CD8-positive, alpha-beta memory T cell (primary cell): Measurements from ENCODE around the gene BRD4. TPM values are rescaled to one million over a fixed set of nuclear protein-coding genes. Genes with fewer than 3 reads are reported as not detected.

Experiments used
- CTCF ChIA-PET: fragments of 350-600 bp; sonication (Branson Sonifier 250); formaldehyde crosslinking; loops from one replicate; lab custom pipeline; 2021; ENCODE audit warnings: antibody characterized with exemption; lab: Charles Lee
- POLR2A ChIA-PET: fragments of 350-600 bp; sonication (Branson Sonifier 250); formaldehyde crosslinking; loops from one replicate; lab custom pipeline; 2021; ENCODE audit warnings: antibody characterized with exemption; lab: Charles Lee
- DNase-seq, 5 donors: peaks; one replicate each; pipeline versions ENCODE4 v3.0.0 to v3.0.0-alpha.2; 2020 to 2022; ENCODE audit warnings: mixed read lengths in 1 of 5
- H3K27ac ChIP-seq: one replicate; pipeline ENCODE4 v1.7.0; 2013; ENCODE audit warnings: low read depth, mild to moderate bottlenecking, low read length, moderate library complexity
- H3K27me3 ChIP-seq: 2 replicates; pipeline ENCODE4 v1.7.0; 2013; ENCODE audit warnings: low read length, mild to moderate bottlenecking; ENCODE audit not compliant: insufficient read depth, poor library complexity, severe bottlenecking
- H3K36me3 ChIP-seq: 2 replicates; pipeline ENCODE4 v1.7.0; 2013; ENCODE audit warnings: mild to moderate bottlenecking, low read length, moderate library complexity; ENCODE audit not compliant: insufficient read depth
- H3K4me1 ChIP-seq: 2 replicates; pipeline ENCODE4 v1.7.0; 2013; ENCODE audit warnings: mild to moderate bottlenecking, low read length, moderate library complexity; ENCODE audit not compliant: insufficient read depth
- H3K4me3 ChIP-seq: 2 replicates; pipeline ENCODE4 v1.7.0; 2013; ENCODE audit warnings: mild to moderate bottlenecking, low read length
- H3K9me3 ChIP-seq: 2 replicates; pipeline ENCODE4 v1.7.0; 2013; ENCODE audit warnings: mild to moderate bottlenecking, low read length
- H3K27ac Mint-ChIP-seq, 8 donors: one replicate each; pipeline ENCODE4 v1.8.0; 2020 to 2021; ENCODE audit warnings: mixed read lengths in 8 of 8, mild to moderate bottlenecking in 6 of 8, inconsistent platforms in 3 of 8, moderate library complexity in 3 of 8
- H3K27me3 Mint-ChIP-seq, 2 donors: one replicate each; pipeline ENCODE4 v1.8.0; 2020 to 2021; ENCODE audit warnings: mixed read lengths in 2 of 2, mild to moderate bottlenecking in 1 of 2, moderate library complexity in 1 of 2
- H3K36me3 Mint-ChIP-seq, 3 donors: one replicate each; pipeline ENCODE4 v1.8.0; 2020 to 2021; ENCODE audit warnings: mixed read lengths in 3 of 3, inconsistent platforms in 1 of 3, mild to moderate bottlenecking in 1 of 3
- H3K4me1 Mint-ChIP-seq, 3 donors: one replicate each; pipeline ENCODE4 v1.8.0; 2020 to 2021; ENCODE audit warnings: mixed read lengths in 3 of 3, inconsistent platforms in 1 of 3, mild to moderate bottlenecking in 1 of 3
- H3K4me3 Mint-ChIP-seq, 7 donors: one replicate each; pipeline ENCODE4 v1.8.0; 2020 to 2021; ENCODE audit warnings: mixed read lengths in 7 of 7, mild to moderate bottlenecking in 6 of 7, moderate library complexity in 4 of 7, inconsistent platforms in 2 of 7
- H3K9me3 Mint-ChIP-seq, 5 donors: one replicate each; pipeline ENCODE4 v1.8.0; 2020 to 2022; ENCODE audit warnings: mixed read lengths in 5 of 5, mild to moderate bottlenecking in 3 of 5, moderate library complexity in 2 of 5, inconsistent platforms in 1 of 5
- polyA plus RNA-seq: library from polyadenylated mRNA; unstranded; fragments of 300-500 nt; fragmentation: Illumina TruSeq; gene quantifications from one replicate; pipeline ENCODE4 v1.2.3, GENCODE V29; 2021
- total RNA-seq, 2 experiments: library from RNA; stranded (reverse); gene quantifications; one replicate each; pipeline ENCODE4 v1.2.3, GENCODE V29; 2021

BRD4 gene
- total and polyA plus RNA-seq, 3 experiments from 2014 or later, result 35.3 to 109 (median 101) TPM

GRCh38 chr19:15285896-15286591 lies 46.3 kb downstream of the BRD4 start:
- no peak overlapping the region for H3K4me3 ChIP-seq

GRCh38 chr19:15284896-15285295 lies 47.4 kb downstream of the BRD4 start:
- peaks cover 0 to 2% (median 0%) of the 10 kb centered on the region in 3 donors for H3K36me3 Mint-ChIP-seq
- H3K4me3 Mint-ChIP-seq, result peak overlapping the region; percentile 16 to 82 (median 66)
- H3K4me1 Mint-ChIP-seq, result peaks cover 95 to 100% (median 100%) of the 10 kb centered on the region in 3 donors
- H3K27me3 ChIP-seq, result no peaks in the 10 kb centered on the region
- ChIA-PET POLR2A (no interaction called here), CTCF (no interaction called here)
- H3K27ac Mint-ChIP-seq, result peak overlapping the region in 7 of 8 donors; percentile 51 to 93 (median 87)
- no peaks in the 10 kb centered on the region for H3K27me3 Mint-ChIP-seq
- H3K4me3 ChIP-seq, result no peak overlapping the region
- no peak for DNase-seq
- H3K9me3 Mint-ChIP-seq, result no peaks in the 10 kb centered on the region
- H3K9me3 ChIP-seq, result no peaks in the 10 kb centered on the region
- H3K4me1 ChIP-seq, result peaks cover 96% of the 10 kb centered on the region
- no peaks in the 10 kb centered on the region for H3K36me3 ChIP-seq
- no peak overlapping the region for H3K27ac ChIP-seq

More at GRCh38 chr19:15285896-15286591, 46.3 kb downstream of the BRD4 start:
- ChIA-PET POLR2A (no interaction called here), CTCF (no interaction called here)
- Histone ChIP-seq H3K36me3 (no peaks in the 10 kb centered on the region), H3K27ac (no peak overlapping the region), H3K4me1 (peaks cover 96% of the 10 kb centered on the region), H3K27me3 (no peaks in the 10 kb centered on the region), H3K9me3 (no peaks in the 10 kb centered on the region)
- no peak for DNase-seq
- H3K4me3 Mint-ChIP-seq, result peak overlapping the region in 6 of 7 donors; percentile 23 to 69 (median 60)
- H3K27ac Mint-ChIP-seq, result peak overlapping the region in 7 of 8 donors; percentile 48 to 87 (median 59)
- no peaks in the 10 kb centered on the region for H3K27me3 Mint-ChIP-seq
- H3K4me1 Mint-ChIP-seq, result peaks cover 95 to 100% (median 100%) of the 10 kb centered on the region in 3 donors
- peaks cover 0 to 2% (median 0%) of the 10 kb centered on the region in 3 donors for H3K36me3 Mint-ChIP-seq
- H3K9me3 Mint-ChIP-seq, result no peaks in the 10 kb centered on the region

- Histone ChIP-seq H3K9me3 (no peaks in the 10 kb centered on the region), H3K27ac (no peak overlapping the region), H3K4me1 (peaks cover 98% of the 10 kb centered on the region), H3K27me3 (no peaks in the 10 kb centered on the region), H3K4me3 (peak overlapping the region; percentile 6), H3K36me3 (no peaks in the 10 kb centered on the region)
- Mint-ChIP-seq H3K27ac (peak overlapping the region; percentile 61 to 93 (median 88)), H3K9me3 (no peaks in the 10 kb centered on the region), H3K4me3 (peak overlapping the region in 6 of 7 donors; percentile 66 to 82 (median 72)), H3K4me1 (peaks cover 97 to 100% (median 100%) of the 10 kb centered on the region in 3 donors), H3K36me3 (peaks cover 0 to 3% (median 0%) of the 10 kb centered on the region in 3 donors), H3K27me3 (no peaks in the 10 kb centered on the region)
- no peak for DNase-seq
- ChIA-PET POLR2A (interaction anchor here (0.8 kb wide), 1 partner anchor 1418 kb away, joined by 5 read pairs; no protein-coding TSS in a partner anchor), CTCF (no interaction called here)
Measured at GRCh38 chr19:15284091-15284490, 48.2 kb downstream of the BRD4 start.

GRCh38 chr19:15283141-15283883 lies 49.0 kb downstream of the BRD4 start:
- H3K27ac Mint-ChIP-seq, result peak overlapping the region; percentile 61 to 94 (median 88)
- H3K27me3 Mint-ChIP-seq, result no peaks in the 10 kb centered on the region
- H3K4me1 Mint-ChIP-seq, result peaks cover 95 to 100% (median 100%) of the 10 kb centered on the region in 3 donors
- H3K4me3 Mint-ChIP-seq, result peak overlapping the region in 6 of 7 donors; percentile 66 to 82 (median 72)
- no peaks in the 10 kb centered on the region for H3K9me3 Mint-ChIP-seq
- no peaks in the 10 kb centered on the region for H3K27me3 ChIP-seq
- CTCF ChIA-PET, result interaction anchor here (1.3 to 1.4 kb wide), 2 partner anchors 12 to 41 kb away, joined by 3 to 5 read pairs; no protein-coding TSS in a partner anchor
- H3K27ac ChIP-seq, result no peak overlapping the region
- H3K36me3 Mint-ChIP-seq, result peaks cover 0 to 1% (median 0%) of the 10 kb centered on the region in 3 donors
- no peak for DNase-seq
- H3K9me3 ChIP-seq, result no peaks in the 10 kb centered on the region
- POLR2A ChIA-PET, result interaction anchor here (0.8 kb wide), 1 partner anchor 1417 kb away, joined by 5 read pairs; no protein-coding TSS in a partner anchor
- H3K36me3 ChIP-seq, result no peaks in the 10 kb centered on the region
- H3K4me3 ChIP-seq, result peak overlapping the region; percentile 6
- peaks cover 90% of the 10 kb centered on the region for H3K4me1 ChIP-seq

- Mint-ChIP-seq H3K27me3 (no peaks in the 10 kb centered on the region), H3K9me3 (no peaks in the 10 kb centered on the region), H3K36me3 (peaks cover 0 to 1% (median 0%) of the 10 kb centered on the region in 3 donors), H3K4me3 (peak overlapping the region in 5 of 7 donors; percentile 24 to 68 (median 32)), H3K27ac (peak overlapping the region; percentile 39 to 93 (median 68)), H3K4me1 (peaks cover 87 to 98% (median 98%) of the 10 kb centered on the region in 3 donors)
- ChIA-PET CTCF (interaction anchor here (1.3 to 1.4 kb wide), 2 partner anchors 13 to 42 kb away, joined by 3 to 5 read pairs; no protein-coding TSS in a partner anchor), POLR2A (no interaction called here)
- Histone ChIP-seq H3K36me3 (no peaks in the 10 kb centered on the region), H3K4me1 (peaks cover 84% of the 10 kb centered on the region), H3K27ac (no peak overlapping the region), H3K4me3 (no peak overlapping the region), H3K9me3 (no peaks in the 10 kb centered on the region), H3K27me3 (no peaks in the 10 kb centered on the region)
- no peak for DNase-seq
Measured at GRCh38 chr19:15282311-15282705, 50.0 kb downstream of the BRD4 start.

- no peak for DNase-seq
- ChIA-PET CTCF (no interaction called here), POLR2A (no interaction called here)
- Histone ChIP-seq H3K27ac (peak overlapping the region; percentile 29), H3K4me1 (peaks cover 84% of the 10 kb centered on the region), H3K4me3 (no peak overlapping the region), H3K9me3 (no peaks in the 10 kb centered on the region), H3K27me3 (no peaks in the 10 kb centered on the region), H3K36me3 (no peaks in the 10 kb centered on the region)
- H3K4me3 Mint-ChIP-seq, result peak overlapping the region in 4 of 7 donors; percentile 21 to 78 (median 51)
- no peaks in the 10 kb centered on the region for H3K27me3 Mint-ChIP-seq
- H3K4me1 Mint-ChIP-seq, result peaks cover 88 to 98% (median 98%) of the 10 kb centered on the region in 3 donors
- peaks cover 0 to 5% (median 0%) of the 10 kb centered on the region in 3 donors for H3K36me3 Mint-ChIP-seq
- peak overlapping the region; percentile 10 to 93 (median 74) for H3K27ac Mint-ChIP-seq
- no peaks in the 10 kb centered on the region for H3K9me3 Mint-ChIP-seq
Measured at GRCh38 chr19:15280915-15281683, 51.2 kb downstream of the BRD4 start.

- CTCF ChIA-PET, result interaction anchor here (0.7 kb wide), 1 partner anchor 9 kb away, joined by 3 read pairs; no protein-coding TSS in a partner anchor
- Histone ChIP-seq H3K4me1 (peaks cover 83% of the 10 kb centered on the region), H3K4me3 (no peak overlapping the region), H3K27ac (no peak overlapping the region), H3K36me3 (no peaks in the 10 kb centered on the region), H3K9me3 (no peaks in the 10 kb centered on the region), H3K27me3 (no peaks in the 10 kb centered on the region)
- POLR2A ChIA-PET, result no interaction called here
- Mint-ChIP-seq H3K36me3 (peaks cover 0 to 5% (median 0%) of the 10 kb centered on the region in 3 donors), H3K27me3 (no peaks in the 10 kb centered on the region), H3K9me3 (no peaks in the 10 kb centered on the region), H3K27ac (peak overlapping the region; percentile 61 to 84 (median 67)), H3K4me1 (peaks cover 88 to 98% (median 98%) of the 10 kb centered on the region in 3 donors), H3K4me3 (peak overlapping the region in 6 of 7 donors; percentile 21 to 78 (median 37))
- no peak for DNase-seq
Measured at GRCh38 chr19:15280048-15280725, 52.2 kb downstream of the BRD4 start.
